ENCODE results near the gene VEPH1. TPM values are rescaled to one million over a fixed set of nuclear protein-coding genes. Genes with fewer than 3 reads are reported as not detected.

Gene VEPH1
- total RNA-seq, 1 experiment from 2014 or later = 7.7 TPM

DNA sequence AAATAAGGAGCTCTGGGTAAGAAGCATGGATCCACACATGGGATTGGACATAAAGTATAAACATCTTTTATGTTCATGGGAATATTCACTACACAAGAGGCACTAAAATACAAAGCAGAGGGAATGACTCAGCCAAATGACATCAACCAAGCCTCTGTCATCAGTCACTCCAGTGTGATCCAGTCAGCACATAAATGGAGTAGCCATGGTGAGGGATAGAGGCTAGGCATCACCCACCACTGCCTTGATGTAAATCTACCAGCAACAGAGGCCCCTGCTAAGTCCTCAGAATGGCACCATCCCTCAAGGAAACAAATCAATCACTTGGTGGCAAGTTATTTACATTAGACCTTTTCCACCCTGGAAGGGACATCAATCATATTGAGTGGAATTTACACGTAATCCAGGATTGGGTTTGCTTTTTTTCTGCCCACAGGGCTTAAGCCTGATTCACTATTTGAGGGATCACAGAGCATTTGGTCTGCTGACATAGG lies 27.2 kb downstream of the VEPH1 start:
- no peak overlapping the region for H3K27ac Mint-ChIP-seq

More for the DNA sequence above, 27.2 kb downstream of the VEPH1 start:
- Mint-ChIP-seq H3K27me3 (ENCODE audit: low read depth) (no peaks in the 10 kb centered on the region), H3K36me3 (ENCODE audit: insufficient read depth in 1 of 3, low read depth in 3 of 3) (no peaks in the 10 kb centered on the region; a peak in 1 of 7 replicates), H3K4me1 (peaks cover 10 to 11% of the 10 kb centered on the region in 2 experiments), H3K4me3 (no peak overlapping the region), H3K9me3 (peaks cover 0 to 7% of the 10 kb centered on the region in 2 experiments; a peak in 1 of 5 replicates)
- Histone ChIP-seq H3K23me2 (ENCODE audit: insufficient read length, low read depth, low read length, poor library complexity, severe bottlenecking) (no peaks in the 10 kb centered on the region), H2BK20ac (ENCODE audit: low read depth, low read length, poor library complexity, severe bottlenecking) (no peak overlapping the region), H3K27me3 (ENCODE audit: insufficient read depth, low read length) (no peaks in the 10 kb centered on the region), H2BK15ac (ENCODE audit: low read depth, low read length) (no peak overlapping the region), H2BK120ac (ENCODE audit: low read depth, low read length, poor library complexity, severe bottlenecking) (no peak overlapping the region), H3K56ac (ENCODE audit: insufficient read length, low read depth, low read length) (no peak overlapping the region), H3K9me3 (ENCODE audit: control insufficient read depth, low read depth, low read length) (no peaks in the 10 kb centered on the region), H3K14ac (ENCODE audit: insufficient read depth, low read length) (no peak overlapping the region), H3K4me1 (ENCODE audit: insufficient read depth, low read length) (no peaks in the 10 kb centered on the region), H4K20me1 (ENCODE audit: control insufficient read depth, insufficient read depth, insufficient read length) (no peaks in the 10 kb centered on the region), H2AK5ac (ENCODE audit: insufficient read length, low read length) (no peak overlapping the region), H2BK5ac (ENCODE audit: insufficient read length, low read length) (no peak overlapping the region), H3K18ac (ENCODE audit: insufficient read length, low read depth, low read length) (no peak overlapping the region), H3K9ac (ENCODE audit: extremely low read depth, insufficient read length, low read length) (no peak overlapping the region), H4K91ac (ENCODE audit: insufficient read length, low read depth, low read length) (no peak overlapping the region), H3K23ac (ENCODE audit: insufficient read length, low read depth, low read length) (no peak overlapping the region), H3K4ac (ENCODE audit: low read depth, low read length) (no peak overlapping the region), H2BK12ac (ENCODE audit: insufficient read length, low read depth, low read length) (no peak overlapping the region), H3T11ph (ENCODE audit: low read length) (no peak overlapping the region), H3K27ac (ENCODE audit: insufficient read length, low read depth, low read length) (no peak overlapping the region), H3K79me2 (ENCODE audit: insufficient read depth, low read length) (no peaks in the 10 kb centered on the region), H4K8ac (replicated peaks; ENCODE audit: insufficient read length, low read depth, low read length) (no peak overlapping the region), H4K5ac (ENCODE audit: insufficient read length, low read depth, low read length) (no peak overlapping the region), H3K79me1 (ENCODE audit: insufficient read depth, low read depth, low read length, poor library complexity, severe bottlenecking) (no peaks in the 10 kb centered on the region), H3K4me2 (ENCODE audit: insufficient read depth, insufficient read length, low read length) (no peak overlapping the region), H2AFZ (ENCODE audit: low read length) (no peak overlapping the region)
- TF ChIP-seq, protein P1, sequence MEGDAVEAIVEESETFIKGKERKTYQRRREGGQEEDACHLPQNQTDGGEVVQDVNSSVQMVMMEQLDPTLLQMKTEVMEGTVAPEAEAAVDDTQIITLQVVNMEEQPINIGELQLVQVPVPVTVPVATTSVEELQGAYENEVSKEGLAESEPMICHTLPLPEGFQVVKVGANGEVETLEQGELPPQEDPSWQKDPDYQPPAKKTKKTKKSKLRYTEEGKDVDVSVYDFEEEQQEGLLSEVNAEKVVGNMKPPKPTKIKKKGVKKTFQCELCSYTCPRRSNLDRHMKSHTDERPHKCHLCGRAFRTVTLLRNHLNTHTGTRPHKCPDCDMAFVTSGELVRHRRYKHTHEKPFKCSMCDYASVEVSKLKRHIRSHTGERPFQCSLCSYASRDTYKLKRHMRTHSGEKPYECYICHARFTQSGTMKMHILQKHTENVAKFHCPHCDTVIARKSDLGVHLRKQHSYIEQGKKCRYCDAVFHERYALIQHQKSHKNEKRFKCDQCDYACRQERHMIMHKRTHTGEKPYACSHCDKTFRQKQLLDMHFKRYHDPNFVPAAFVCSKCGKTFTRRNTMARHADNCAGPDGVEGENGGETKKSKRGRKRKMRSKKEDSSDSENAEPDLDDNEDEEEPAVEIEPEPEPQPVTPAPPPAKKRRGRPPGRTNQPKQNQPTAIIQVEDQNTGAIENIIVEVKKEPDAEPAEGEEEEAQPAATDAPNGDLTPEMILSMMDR (conservative IDR thresholded peaks at IDR 0.05) = no peak
- no peak for DNase-seq
- no CpG with 5 or more reads among the region's 1 CpG for WGBS (ENCODE audit: extremely low coverage, insufficient read length, low lambda C conversion rate)
